Coronary artery (tissue), 2 donors: ENCODE data around the gene COL11A1.

Experiments used
- DNase-seq: peaks from one replicate; pipeline ENCODE4 v3.0.0-alpha.2; 2017; ENCODE audit warnings: low spot score
- H3K27ac ChIP-seq, 2 donors: fragments of 200-600 bp; sonication (generic); one replicate each; pipeline ENCODE4 v1.5.1; 2016 to 2019
- H3K4me3 ChIP-seq: fragments of 200-600 bp; sonication (generic); 2 replicates; pipeline ENCODE4 v1.5.1; 2016; ENCODE audit warnings: mild to moderate bottlenecking, moderate library complexity
- TF ChIP-seq, protein P1 (sequence below): fragments of 200-600 bp; sonication (generic); IDR thresholded peaks from one replicate; pipeline ENCODE4 v1.5.1; 2019; ENCODE audit warnings: antibody characterized with exemption

COL11A1 gene

DNA sequence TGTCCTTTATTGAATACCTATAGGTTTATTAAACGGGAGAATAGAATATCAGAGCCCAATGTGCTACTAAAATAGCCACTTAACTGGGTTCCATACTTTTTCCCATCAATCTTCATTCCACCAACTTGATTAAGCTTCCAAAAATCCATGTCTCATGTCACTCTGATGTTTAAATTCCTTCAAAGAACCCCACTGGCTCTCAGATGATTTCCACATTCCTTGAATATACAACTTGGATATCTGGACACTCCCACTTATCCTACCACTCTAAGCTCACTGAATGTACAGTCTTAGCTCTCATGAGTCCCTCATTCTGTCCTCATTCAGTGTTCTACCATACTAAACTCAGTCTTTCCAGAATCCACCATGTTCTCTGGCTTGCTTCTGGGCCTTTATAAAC is 21.1 kb downstream of the COL11A1 start:
- TF ChIP-seq, protein P1, sequence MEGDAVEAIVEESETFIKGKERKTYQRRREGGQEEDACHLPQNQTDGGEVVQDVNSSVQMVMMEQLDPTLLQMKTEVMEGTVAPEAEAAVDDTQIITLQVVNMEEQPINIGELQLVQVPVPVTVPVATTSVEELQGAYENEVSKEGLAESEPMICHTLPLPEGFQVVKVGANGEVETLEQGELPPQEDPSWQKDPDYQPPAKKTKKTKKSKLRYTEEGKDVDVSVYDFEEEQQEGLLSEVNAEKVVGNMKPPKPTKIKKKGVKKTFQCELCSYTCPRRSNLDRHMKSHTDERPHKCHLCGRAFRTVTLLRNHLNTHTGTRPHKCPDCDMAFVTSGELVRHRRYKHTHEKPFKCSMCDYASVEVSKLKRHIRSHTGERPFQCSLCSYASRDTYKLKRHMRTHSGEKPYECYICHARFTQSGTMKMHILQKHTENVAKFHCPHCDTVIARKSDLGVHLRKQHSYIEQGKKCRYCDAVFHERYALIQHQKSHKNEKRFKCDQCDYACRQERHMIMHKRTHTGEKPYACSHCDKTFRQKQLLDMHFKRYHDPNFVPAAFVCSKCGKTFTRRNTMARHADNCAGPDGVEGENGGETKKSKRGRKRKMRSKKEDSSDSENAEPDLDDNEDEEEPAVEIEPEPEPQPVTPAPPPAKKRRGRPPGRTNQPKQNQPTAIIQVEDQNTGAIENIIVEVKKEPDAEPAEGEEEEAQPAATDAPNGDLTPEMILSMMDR, result no peak
- no peak overlapping the region for H3K4me3 ChIP-seq
- no peak overlapping the region for H3K27ac ChIP-seq
- DNase-seq, result no peak

DNA sequence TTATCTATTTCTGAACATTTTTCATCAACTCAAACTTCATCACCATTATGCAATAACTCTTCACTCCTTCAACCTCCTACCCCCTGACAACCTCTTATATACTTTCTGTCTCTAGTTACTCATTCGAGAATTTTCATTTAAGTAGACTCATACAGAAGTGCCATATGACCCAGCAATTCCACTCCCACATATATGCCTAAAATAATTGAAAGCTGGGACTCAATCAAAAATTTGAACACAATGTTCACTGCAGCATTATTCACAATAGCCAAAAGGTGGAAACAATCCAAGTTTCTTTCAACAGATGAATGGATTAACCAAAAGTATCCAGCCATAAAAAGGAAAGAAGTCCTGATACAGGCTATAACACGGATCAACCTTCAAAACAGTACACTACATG is 24.1 kb downstream of the COL11A1 start:
- Histone ChIP-seq H3K27ac (no peak overlapping the region), H3K4me3 (no peak overlapping the region)
- TF ChIP-seq, protein P1, result no peak
- no peak for DNase-seq

DNA sequence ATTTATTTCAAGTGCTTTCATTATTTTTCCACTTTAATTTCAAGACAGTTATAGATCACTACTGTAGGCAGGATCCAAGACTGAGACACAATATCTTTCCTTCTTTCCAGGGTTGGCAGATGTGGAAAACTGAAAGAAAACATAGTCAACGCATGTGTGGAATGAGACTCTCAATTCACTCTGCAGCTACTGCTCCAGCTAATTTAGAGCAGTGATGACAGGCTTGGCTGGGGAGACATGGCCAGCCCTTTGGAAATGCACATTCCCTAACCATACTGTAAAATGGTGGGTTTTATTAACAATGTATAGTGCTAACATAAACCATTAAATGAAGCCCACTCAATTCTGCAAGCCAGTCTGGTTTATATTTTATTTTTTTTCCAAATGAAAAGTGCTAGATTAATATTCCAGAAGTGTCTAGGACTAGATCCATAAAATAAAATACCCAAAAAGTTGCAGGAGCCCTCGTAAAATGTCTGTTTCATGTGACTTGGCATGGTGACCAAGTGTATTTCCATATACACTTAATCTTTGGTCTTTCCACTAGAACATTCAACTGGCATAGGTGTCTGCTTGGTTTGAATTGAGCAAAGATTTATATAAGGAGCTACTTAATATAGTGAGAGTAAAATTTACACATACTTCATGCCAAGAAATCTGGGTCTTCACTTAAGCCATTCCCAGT is 32.9 kb downstream of the COL11A1 start:
- H3K27ac ChIP-seq, result no peak overlapping the region
- TF ChIP-seq, protein P1, result no peak
- H3K4me3 ChIP-seq, result no peak overlapping the region
- no peak for DNase-seq

DNA sequence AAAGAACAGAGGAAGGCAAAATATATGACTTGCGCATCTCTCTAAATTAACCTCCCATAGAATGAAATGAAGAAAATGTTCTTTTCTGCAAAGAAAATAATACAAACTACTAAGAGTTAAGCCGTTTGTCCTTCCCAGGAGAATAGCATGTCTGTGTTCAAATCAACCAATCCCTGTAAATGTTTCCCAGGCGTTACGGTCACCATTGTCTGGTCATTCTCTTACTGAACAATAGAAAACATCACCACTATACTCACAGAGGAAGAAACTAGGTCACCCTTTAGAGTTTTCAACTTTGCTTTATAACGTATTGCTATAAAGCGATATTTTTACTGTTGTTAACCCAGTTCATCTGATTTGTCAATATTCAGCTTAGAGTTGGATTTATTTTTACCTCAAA is 34.1 kb downstream of the COL11A1 start:
- TF ChIP-seq, protein P1, result no peak
- Histone ChIP-seq H3K4me3 (no peak overlapping the region), H3K27ac (no peak overlapping the region)
- DNase-seq, result no peak

DNA sequence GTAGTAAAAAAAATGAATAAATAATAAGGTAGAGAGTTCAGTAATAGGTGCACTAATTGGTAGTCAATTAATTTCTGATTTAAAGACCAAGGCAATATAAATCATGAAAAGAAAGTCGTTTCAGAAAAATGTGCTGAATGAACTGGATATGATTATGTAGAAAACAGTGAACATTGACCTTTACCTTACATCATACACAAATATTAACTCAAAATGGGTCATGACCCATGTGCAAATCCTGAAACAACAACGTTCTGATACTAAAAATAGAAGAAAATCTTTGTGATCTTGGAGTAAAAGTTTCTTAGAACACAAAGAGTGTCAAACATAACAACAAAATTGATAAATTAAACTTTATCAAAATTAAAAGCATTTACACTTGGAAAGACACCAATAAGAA is 39.1 kb downstream of the COL11A1 start:
- TF ChIP-seq, protein P1, result no peak
- no peak overlapping the region for H3K27ac ChIP-seq
- no peak overlapping the region for H3K4me3 ChIP-seq
- DNase-seq, result no peak

DNA sequence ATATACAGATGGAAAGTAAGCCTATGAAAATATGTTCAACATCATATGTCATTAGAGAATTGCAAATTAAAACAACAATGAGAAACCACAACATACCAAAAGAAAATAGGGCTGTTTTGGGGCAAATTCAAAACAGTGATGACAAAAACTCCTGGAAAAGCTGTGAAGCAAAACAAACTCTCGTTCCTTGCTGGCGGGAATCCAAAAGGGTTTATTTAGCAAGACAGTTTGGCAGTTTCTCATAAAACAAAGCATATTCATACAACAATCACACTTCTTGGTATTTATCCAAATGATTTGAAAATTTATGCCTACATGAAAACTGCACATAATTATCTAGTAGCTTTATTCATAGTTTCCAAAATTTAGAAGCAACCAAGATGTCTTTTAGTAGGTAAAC is 44.4 kb downstream of the COL11A1 start:
- Histone ChIP-seq H3K4me3 (no peak overlapping the region), H3K27ac (no peak overlapping the region)
- TF ChIP-seq, protein P1, result no peak
- no peak for DNase-seq

DNA sequence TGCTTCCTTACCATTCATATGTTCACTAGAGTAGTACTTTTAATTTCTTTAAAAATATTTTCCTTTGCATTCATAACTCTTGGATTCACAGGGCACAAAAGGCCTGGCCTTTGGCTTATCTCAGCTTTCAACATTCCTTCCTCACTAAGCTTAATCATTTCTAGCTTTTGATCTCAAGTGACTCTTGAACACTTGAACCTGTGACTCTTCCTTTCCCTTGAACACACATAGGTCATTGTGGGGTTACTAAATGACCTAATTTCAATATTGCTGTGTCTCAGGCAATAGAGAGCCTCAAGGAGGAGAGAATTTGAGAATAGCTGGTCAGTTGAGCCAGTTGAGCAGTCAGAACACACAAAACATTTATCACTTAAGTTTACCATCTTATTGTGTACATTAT is 49.9 kb downstream of the COL11A1 start:
- no peak for DNase-seq
- TF ChIP-seq, protein P1, result no peak
- no peak overlapping the region for H3K4me3 ChIP-seq
- H3K27ac ChIP-seq, result no peak overlapping the region
